Kidney epithelial cell (primary cell): ENCODE measurements around the gene TRAF3IP3. TPM values are rescaled to one million over a fixed set of nuclear protein-coding genes. Genes with fewer than 3 reads are reported as not detected.
A peak's percentile ranks its signal among the peaks of the same experiment; 100 is the strongest.

Experiments
- DNase-seq: peaks from one replicate; pipeline ENCODE4 v3.0.0-alpha.2; 2010; ENCODE audit warnings: low read depth
- H3K27me3 ChIP-seq: 2 replicates; pipeline ENCODE4 v1.6.0; 2011; ENCODE audit warnings: low read length; ENCODE audit not compliant: control insufficient read depth, insufficient read depth
- H3K36me3 ChIP-seq: 2 replicates; pipeline ENCODE4 v1.5.1; 2011; ENCODE audit warnings: low read length; ENCODE audit not compliant: control insufficient read depth, insufficient read depth
- H3K4me3 ChIP-seq: 2 replicates; pipeline ENCODE4 v1.5.1; 2011; ENCODE audit warnings: low read depth, mild to moderate bottlenecking, control low read depth, low read length
- total RNA-seq: library from RNA; depleted of rRNA; stranded (reverse); fragments of >200 nt; gene quantifications from 2 replicates; pipeline ENCODE4 v1.2.3, GENCODE V29; 2015
- TF ChIP-seq, protein P1 (sequence below): IDR thresholded peaks from 2 replicates; pipeline ENCODE4 v1.5.1; 2011; ENCODE audit warnings: mild to moderate bottlenecking, moderate library complexity, low read length, control low read depth, inconsistent platforms; ENCODE audit not compliant: insufficient read depth, poor library complexity, severe bottlenecking

Gene TRAF3IP3
- total RNA-seq, 1 donor from 2014 or later = not detected

DNA sequence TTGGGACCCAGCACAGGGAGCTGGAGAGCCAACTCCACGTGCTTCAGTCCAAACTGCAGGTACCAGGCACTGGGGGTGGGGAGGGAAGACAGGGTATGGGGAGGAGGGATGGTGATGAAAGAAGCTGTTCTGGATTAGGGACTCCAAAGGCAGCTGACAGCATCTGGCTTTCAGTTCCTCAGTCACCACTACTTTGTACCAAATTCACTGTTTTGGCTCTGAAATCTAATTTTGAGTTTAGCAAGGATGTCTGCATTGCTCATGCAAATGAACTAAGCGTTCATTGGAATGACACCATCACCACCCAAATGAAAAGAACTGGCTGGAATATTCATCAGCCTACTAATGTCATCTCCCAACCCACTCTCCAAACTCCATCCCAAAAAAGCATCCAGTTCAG, 19.8 kb downstream of the TRAF3IP3 start:
- TF ChIP-seq, protein P1, sequence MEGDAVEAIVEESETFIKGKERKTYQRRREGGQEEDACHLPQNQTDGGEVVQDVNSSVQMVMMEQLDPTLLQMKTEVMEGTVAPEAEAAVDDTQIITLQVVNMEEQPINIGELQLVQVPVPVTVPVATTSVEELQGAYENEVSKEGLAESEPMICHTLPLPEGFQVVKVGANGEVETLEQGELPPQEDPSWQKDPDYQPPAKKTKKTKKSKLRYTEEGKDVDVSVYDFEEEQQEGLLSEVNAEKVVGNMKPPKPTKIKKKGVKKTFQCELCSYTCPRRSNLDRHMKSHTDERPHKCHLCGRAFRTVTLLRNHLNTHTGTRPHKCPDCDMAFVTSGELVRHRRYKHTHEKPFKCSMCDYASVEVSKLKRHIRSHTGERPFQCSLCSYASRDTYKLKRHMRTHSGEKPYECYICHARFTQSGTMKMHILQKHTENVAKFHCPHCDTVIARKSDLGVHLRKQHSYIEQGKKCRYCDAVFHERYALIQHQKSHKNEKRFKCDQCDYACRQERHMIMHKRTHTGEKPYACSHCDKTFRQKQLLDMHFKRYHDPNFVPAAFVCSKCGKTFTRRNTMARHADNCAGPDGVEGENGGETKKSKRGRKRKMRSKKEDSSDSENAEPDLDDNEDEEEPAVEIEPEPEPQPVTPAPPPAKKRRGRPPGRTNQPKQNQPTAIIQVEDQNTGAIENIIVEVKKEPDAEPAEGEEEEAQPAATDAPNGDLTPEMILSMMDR = no peak
- H3K36me3 ChIP-seq = no peaks in the 10 kb centered on the region
- H3K27me3 ChIP-seq = no peaks in the 10 kb centered on the region
- H3K4me3 ChIP-seq = no peak overlapping the region
- no peak for DNase-seq

DNA sequence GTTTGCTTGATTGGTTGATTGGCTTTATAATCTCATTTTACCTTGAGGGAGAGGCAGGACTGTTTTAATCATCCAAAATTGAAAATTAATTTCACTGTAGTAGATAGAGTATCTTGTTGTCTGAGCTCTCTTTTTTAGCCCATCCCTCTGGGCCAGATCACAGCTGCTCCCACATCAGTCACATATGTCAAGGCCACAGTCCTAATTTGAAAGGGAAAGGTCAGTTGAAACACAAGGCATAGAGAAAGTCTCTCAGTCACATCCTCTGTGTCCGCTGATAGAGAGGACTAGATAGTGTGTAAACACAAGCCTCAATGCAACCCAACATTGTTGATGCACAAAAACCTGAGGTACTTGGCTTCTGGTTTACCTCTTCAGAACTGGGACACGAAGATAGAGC, 21.7 kb downstream of the TRAF3IP3 start:
- DNase-seq = no peak
- H3K4me3 ChIP-seq = no peak overlapping the region
- H3K27me3 ChIP-seq = no peaks in the 10 kb centered on the region
- TF ChIP-seq, protein P1 = no peak
- no peaks in the 10 kb centered on the region for H3K36me3 ChIP-seq

DNA sequence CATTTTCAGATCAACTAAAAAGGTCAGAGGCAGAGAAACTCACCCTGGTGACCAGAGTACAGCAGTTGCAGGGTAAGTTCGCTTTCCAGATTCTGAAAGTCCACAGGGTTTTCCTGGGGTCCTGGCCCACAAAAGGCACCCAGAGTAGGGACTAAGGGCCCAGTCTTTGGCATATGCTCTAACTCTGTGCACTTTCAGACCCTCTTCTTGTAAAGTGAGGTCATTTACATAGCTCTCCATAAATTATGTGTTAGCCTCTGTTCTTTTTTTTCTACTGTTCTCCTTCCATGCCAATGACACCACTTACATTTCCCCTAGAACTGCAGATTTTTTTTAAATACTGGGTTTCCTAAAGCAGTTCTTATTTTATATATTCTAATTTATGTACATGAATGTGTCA, 22.2 kb downstream of the TRAF3IP3 start:
- TF ChIP-seq, protein P1 = no peak
- Histone ChIP-seq H3K36me3 (no peaks in the 10 kb centered on the region), H3K27me3 (no peaks in the 10 kb centered on the region), H3K4me3 (no peak overlapping the region)
- DNase-seq = no peak

DNA sequence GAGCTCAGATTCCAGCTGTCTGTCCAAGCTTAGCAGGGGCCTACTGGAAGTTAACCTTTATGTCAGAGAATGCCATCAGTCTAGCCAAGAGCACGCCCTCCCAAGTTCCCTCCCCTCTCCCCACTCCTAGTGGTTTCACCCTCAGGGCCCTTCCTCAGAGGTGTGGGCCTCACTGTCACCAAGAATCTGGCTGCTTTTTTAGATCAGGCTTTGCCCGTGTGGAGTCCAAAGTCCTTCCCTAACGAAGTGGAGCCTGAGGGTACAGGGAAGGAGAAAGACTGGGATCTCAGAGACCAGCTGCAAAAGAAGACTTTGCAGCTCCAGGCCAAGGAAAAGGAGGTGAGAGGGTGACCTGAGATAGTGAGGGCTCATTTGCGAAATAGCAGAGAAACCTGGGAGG, 24.4 kb downstream of the TRAF3IP3 start:
- H3K4me3 ChIP-seq = no peak overlapping the region
- H3K36me3 ChIP-seq = no peaks in the 10 kb centered on the region
- TF ChIP-seq, protein P1 = no peak
- DNase-seq = no peak
- no peaks in the 10 kb centered on the region for H3K27me3 ChIP-seq

DNA sequence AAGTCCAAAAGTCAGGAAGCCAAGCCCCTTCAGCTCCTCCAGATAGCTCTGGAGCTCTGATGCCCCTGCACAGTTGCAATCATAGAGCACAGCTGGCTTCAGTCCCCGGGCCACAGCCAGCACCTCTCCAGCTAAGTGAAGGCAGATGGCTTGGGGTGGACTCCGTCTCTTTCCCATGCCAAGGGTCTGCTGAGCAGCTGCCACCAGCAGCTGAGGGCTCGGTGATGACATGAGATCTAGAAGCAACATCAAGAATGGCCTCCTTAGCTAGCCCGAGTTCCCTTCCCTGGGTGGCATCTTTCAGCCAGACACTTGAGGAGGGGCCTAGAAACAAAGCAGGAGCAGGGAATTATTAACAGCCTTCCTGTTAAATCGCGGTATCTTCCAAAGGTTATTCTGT, 27.5 kb downstream of the TRAF3IP3 start:
- H3K36me3 ChIP-seq = no peaks in the 10 kb centered on the region
- no peak for DNase-seq
- no peaks in the 10 kb centered on the region for H3K27me3 ChIP-seq
- H3K4me3 ChIP-seq = peak overlapping the region; percentile 61
- TF ChIP-seq, protein P1 = no peak
